Neural crest cell (in vitro differentiated cells): ENCODE measurements around the gene F10. TPM values are rescaled to one million over a fixed set of nuclear protein-coding genes. Genes with fewer than 3 reads are reported as not detected.

Experiments used
- DNase-seq: peaks from one replicate; pipeline ENCODE4 v3.0.0; 2021; ENCODE audit warnings: low read depth, mixed read lengths, low spot score
- H3K27ac Mint-ChIP-seq: one replicate; pipeline ENCODE4 v1.8.0; 2021; ENCODE audit warnings: mild to moderate bottlenecking, mixed read lengths; ENCODE audit not compliant: unreplicated experiment
- H3K27me3 Mint-ChIP-seq: 2 replicates; pipeline ENCODE4 v1.8.0; 2021; ENCODE audit warnings: low read depth, mild to moderate bottlenecking, mixed read lengths
- H3K36me3 Mint-ChIP-seq: 2 replicates; pipeline ENCODE4 v1.8.0; 2021; ENCODE audit warnings: low read depth, mild to moderate bottlenecking, mixed read lengths
- H3K4me1 Mint-ChIP-seq: 2 replicates; pipeline ENCODE4 v1.8.0; 2021; ENCODE audit warnings: mixed read lengths
- H3K4me3 Mint-ChIP-seq: one replicate; pipeline ENCODE4 v1.8.0; 2021; ENCODE audit warnings: mild to moderate bottlenecking, mixed read lengths
- H3K9me3 Mint-ChIP-seq: 2 replicates; pipeline ENCODE4 v1.8.0; 2021; ENCODE audit warnings: mixed read lengths
- total RNA-seq: library from RNA; stranded (reverse); gene quantifications from 2 replicates; pipeline ENCODE4 v1.2.1, GENCODE V29; 2021
- TF ChIP-seq, protein P1 (sequence below): fragments of 200-600 bp; sonication (generic); conservative IDR thresholded peaks from 2 replicates; pipeline ENCODE4 v1.5.0; 2021; ENCODE audit warnings: antibody characterized with exemption, mild to moderate bottlenecking

The F10 gene
- total RNA-seq, 1 donor from 2014 or later: 0.89 TPM

- Mint-ChIP-seq H3K27ac (no peak overlapping the region), H3K27me3 (peaks cover 51% of the 10 kb centered on the region), H3K9me3 (peaks cover 5% of the 10 kb centered on the region), H3K36me3 (no peaks in the 10 kb centered on the region), H3K4me3 (no peak overlapping the region), H3K4me1 (peaks cover 33% of the 10 kb centered on the region)
- no peak for DNase-seq
- TF ChIP-seq, protein P1, sequence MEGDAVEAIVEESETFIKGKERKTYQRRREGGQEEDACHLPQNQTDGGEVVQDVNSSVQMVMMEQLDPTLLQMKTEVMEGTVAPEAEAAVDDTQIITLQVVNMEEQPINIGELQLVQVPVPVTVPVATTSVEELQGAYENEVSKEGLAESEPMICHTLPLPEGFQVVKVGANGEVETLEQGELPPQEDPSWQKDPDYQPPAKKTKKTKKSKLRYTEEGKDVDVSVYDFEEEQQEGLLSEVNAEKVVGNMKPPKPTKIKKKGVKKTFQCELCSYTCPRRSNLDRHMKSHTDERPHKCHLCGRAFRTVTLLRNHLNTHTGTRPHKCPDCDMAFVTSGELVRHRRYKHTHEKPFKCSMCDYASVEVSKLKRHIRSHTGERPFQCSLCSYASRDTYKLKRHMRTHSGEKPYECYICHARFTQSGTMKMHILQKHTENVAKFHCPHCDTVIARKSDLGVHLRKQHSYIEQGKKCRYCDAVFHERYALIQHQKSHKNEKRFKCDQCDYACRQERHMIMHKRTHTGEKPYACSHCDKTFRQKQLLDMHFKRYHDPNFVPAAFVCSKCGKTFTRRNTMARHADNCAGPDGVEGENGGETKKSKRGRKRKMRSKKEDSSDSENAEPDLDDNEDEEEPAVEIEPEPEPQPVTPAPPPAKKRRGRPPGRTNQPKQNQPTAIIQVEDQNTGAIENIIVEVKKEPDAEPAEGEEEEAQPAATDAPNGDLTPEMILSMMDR: no peak
Measured at GRCh38 chr13:113155982-113156655, 33.5 kb downstream of the F10 start.

DNA sequence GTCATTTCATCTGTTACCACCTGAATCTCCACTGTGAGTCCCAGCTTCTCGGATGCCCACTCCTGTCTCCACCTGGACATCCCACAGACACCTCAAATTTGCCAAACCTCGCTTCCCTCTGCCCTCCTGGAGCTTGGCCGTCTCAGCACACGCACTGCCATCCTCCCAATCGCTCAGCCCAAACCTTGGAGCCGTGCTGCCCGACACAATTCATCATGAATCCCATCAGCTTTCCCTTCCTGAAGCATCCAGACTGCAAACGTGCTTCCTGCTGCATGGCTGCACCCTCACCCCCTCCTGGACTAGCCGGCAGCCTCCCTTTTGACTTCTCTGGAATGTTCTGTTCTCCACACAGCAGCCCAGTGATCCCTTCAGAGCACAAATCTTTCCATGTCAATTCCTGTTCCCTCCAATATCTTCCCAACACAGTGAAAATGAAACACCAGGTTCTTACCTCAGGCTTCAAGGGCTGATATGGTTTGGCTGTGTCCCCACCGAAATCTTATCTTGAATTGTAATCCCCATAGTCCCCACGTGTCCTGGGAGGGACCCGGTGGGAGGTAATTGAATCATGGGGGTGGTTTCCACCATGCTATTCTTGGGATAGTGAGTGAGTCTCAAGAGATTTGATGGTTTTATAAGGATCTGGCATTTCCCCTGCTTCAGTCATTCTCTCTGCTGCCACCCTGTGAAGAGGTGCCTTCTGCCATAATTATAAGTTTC lies 34.8 kb downstream of the F10 start:
- no peak overlapping the region for H3K27ac Mint-ChIP-seq
- peaks cover 45% of the 10 kb centered on the region for H3K27me3 Mint-ChIP-seq
- TF ChIP-seq, protein P1: no peak
- no peak overlapping the region for H3K4me3 Mint-ChIP-seq
- H3K36me3 Mint-ChIP-seq: no peaks in the 10 kb centered on the region
- no peak for DNase-seq
- H3K4me1 Mint-ChIP-seq: peaks cover 30% of the 10 kb centered on the region
- peaks cover 5% of the 10 kb centered on the region for H3K9me3 Mint-ChIP-seq

DNA sequence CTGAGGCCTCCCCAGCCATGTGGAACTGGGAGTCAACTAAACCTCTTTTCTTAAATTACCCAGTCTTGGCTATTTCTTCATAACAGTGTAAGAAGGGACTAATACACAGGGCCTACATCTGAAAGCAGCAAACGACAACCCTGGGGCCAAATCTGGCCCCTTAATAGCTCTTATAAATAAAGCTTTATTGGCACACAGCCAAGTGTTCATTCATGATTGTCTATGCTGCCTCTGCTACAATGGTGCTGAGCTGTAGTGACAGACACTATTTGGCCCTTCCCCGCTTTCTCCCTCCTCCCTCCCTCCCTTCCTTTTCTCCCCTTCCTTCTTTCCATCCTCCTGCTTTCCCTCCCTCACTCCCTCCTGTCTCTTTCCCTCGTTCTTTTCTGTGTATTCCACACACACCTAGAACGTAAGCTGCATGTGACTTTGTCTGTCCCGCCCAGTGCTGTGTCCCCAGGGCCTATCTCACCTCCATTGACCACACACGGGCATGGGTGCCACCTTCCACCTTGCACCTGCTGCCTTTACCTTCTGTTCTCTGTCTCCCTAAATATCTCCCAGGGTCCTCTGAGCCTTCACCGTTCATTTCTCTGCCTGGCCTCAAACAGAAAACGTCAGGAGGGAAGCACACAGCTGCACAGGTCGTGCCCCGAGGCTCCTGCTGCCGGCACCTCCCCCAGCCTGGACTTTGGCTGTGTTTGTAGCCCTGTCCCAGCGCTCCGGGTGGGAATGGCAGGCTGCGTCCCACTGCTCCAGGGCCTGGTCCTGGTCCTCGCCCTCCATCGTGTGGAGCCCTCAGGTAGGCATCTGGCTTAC lies 35.5 kb downstream of the F10 start, which contains the start of gene PROZ:
TSS of gene PROZ (plus strand) at position 720 of the 819 bp plus-strand sequence. CDS start at position 733, 13 bp downstream.
- Mint-ChIP-seq H3K27me3 (peaks cover 44% of the 10 kb centered on the region), H3K4me3 (no peak within 1 kb of the TSS), H3K27ac (no peak within 1 kb of the TSS), H3K9me3 (peaks cover 5% of the 10 kb centered on the region), H3K36me3 (no peaks in the 10 kb centered on the region), H3K4me1 (peaks cover 24% of the 10 kb centered on the region)
- no peak for DNase-seq
- TF ChIP-seq, protein P1: no peak

DNA sequence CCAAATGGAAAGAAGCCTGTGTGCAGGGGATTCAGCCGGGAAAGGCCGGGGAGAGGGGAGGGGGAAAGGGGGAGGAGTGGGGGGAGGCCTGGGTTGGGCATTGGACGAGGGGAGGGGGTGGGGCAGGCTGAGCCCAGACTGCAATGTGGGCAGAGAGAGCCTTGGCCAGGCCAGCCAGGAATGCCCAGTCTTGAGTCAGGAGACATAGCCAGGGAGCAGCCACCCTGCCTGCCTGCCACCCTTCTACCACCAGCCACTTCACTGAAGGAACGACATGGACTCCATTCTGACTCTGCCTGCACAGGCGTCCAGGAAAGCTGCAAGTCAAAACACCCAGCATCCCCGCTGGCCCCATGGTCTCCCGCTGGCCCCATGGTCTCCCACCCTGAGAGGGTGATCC lies 36.3 kb downstream of the F10 start:
- no peak for DNase-seq
- Mint-ChIP-seq H3K9me3 (peaks cover 5% of the 10 kb centered on the region), H3K27me3 (peaks cover 45% of the 10 kb centered on the region), H3K36me3 (no peaks in the 10 kb centered on the region), H3K27ac (no peak overlapping the region), H3K4me1 (peaks cover 20% of the 10 kb centered on the region), H3K4me3 (no peak overlapping the region)
- TF ChIP-seq, protein P1: no peak

DNA sequence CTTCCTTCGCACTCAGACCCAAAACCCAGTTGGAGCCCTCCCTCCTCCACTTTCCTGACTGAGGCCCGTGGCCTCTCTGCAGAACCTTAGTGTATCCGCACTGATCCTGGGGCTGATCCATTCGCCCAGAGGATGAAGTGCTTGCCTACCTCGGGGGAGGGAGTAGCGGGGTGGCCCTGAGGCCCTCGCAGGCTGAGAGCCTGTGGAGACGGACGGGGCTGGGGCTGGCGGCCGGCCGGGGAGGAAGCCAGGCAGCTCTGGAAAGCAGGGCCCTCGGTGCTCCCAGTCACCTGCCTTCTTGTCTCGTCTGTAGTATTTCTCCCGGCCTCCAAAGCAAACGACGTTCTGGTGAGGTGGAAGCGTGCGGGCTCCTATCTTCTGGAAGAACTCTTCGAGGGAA lies 37.1 kb downstream of the F10 start:
- Mint-ChIP-seq H3K9me3 (peaks cover 5% of the 10 kb centered on the region), H3K27me3 (peaks cover 43% of the 10 kb centered on the region), H3K4me3 (no peak overlapping the region), H3K36me3 (no peaks in the 10 kb centered on the region), H3K4me1 (peaks cover 17% of the 10 kb centered on the region), H3K27ac (no peak overlapping the region)
- DNase-seq: no peak
- TF ChIP-seq, protein P1: no peak
